NCI-H128 (cell line): Measurements from ENCODE around the gene CCDC28A.

Source experiments
- DNase-seq: peaks from one replicate; lab custom pipeline; 2025; ENCODE audit not compliant: unreplicated experiment; lab: John Stamatoyannopoulos, UW

Gene CCDC28A

DNA sequence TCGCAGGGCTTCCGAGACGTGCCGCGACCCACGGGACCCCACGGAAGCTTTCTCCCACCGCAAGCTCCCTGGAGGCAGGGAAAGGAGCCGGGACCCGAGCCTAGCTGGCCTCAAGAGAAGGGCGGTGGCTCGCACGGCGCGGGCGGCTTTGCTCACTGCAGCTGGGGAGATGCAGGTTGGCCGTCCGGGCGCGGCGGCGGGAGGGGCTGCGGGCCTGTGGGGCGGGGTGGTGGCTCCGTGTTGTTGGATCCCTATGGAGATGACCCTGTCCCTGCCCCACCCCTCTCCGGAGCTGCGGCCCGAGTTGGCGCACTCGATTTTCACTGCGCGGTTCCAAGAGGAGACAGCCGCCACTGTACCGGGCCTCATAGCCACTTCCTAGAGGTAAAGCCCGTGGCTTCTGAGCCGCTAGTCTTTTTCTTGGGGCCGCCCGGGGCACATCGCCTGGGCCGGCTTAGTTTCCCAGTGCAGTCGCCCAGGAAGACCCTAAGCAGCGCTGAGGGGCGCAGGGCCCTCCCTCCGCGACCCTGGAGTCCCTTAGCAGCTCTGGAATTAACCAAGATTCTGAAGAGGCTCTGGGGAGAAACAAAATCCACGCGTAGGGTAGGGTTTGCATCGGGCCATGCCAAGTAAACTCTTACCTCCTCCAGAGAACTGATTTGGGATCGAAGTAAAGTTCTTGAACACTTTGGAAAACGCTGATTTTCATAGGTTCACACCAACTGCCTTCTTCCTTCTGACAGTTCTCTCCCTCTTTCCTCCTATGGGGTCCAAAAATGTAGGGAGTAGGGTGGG lies 22.4 kb downstream of the CCDC28A start, which contains the start of gene ECT2L:
TSS of gene ECT2L (plus strand) at position 279 of the 795 bp plus-strand sequence. CDS start 17,188 bp downstream, outside the sequence.
- no peak for DNase-seq

DNA sequence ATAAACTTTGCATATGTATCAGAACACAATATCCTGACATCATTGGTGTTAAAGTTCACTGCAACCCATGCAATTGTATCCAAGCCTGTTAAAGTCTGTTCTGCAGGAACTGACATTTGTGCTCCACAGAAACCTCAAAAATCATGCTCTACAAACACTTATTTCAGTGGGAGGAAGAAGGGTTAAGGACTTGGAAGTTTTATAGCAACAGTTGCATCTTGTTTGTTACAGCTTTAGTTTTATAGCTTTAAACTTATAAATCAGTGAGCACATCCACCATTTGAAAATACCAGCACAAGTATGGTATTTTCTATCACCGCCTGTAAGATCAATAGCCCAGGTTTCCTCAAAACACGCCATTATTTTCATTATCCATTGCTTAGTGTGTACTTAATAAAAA lies 23.2 kb downstream of the CCDC28A start:
- DNase-seq = no peak

DNA sequence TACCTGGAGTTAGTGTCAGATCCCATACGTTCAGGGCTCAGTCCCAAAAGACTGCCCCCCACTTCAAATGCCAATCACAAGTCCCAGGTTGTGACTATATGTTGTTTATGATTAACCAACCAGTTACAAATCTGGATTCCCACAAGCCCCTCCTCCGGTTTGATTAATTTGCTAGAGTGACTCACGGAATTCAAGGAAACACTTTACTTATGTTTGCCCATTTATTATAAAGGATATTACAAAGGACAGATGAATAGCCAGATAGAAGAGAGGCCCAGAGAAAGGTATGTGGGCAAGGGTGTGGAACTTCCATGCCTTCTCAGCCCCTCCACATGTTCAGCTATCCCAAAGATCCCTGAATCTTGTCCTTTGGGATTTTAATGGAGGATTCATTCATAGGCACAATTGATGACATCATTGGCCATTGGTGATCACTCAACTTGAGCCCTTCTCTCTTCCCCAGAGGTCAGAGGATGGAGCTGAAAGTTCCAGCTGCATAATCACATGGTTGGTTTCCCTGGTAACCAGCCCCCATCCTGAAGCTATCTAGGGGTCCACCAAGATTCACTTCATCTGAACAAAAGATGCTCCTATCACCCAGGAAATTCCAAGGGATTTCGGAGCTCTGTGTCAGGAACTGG lies 24.4 kb downstream of the CCDC28A start:
- no peak for DNase-seq

DNA sequence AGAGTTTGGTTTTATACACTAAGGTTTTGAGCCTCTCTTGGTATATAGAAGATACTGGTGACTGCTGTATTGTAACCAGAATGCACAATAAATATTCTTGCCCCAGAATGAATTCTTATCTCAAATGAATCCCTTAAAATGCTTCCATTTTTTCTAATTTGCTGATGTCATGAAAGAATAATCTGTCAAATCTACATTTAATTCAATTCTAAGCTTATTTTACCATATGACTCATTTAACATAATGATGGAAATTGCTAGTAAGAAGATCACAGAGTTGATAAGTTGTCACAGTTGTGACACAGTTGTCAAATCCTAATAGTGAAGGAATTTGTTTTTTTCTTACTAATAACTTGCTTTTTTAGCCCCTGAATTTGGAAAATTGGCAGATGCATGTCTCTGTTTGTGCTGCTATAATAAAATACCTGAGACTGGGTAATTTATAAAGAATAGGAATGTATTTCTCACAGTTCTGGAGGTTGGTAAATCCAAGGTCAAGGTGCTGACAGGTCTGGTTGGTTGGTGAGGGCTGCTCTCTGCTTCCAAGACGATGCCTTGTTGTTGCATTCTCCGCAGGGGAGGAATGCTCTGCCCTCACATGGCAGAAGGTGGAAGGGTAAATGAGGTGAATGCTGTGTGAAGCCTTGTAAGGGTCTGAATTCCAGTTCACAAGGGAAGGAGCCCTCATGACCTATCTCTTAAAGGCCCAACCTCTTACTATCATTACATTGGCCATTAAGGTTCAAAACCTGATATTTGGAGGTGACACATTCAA lies 27.0 kb downstream of the CCDC28A start:
- DNase-seq = no peak

DNA sequence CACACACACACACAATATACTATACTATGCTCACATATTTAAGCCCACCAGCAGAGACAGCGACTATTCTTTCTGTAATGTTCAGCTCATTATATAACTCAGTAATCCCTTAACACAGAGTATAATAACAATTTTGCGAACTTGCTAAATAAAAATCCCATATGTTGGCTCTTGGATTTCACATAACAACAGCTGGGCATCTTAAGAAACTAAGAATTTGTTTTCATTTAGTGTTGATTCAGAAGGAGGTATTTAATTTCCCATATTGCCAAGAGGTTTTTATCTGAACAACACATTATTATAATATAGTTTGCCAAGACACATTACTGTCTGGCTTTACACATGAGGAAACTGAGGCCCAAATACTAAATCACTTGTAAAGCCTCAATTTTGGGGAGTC lies 29.8 kb downstream of the CCDC28A start:
- DNase-seq = no peak

DNA sequence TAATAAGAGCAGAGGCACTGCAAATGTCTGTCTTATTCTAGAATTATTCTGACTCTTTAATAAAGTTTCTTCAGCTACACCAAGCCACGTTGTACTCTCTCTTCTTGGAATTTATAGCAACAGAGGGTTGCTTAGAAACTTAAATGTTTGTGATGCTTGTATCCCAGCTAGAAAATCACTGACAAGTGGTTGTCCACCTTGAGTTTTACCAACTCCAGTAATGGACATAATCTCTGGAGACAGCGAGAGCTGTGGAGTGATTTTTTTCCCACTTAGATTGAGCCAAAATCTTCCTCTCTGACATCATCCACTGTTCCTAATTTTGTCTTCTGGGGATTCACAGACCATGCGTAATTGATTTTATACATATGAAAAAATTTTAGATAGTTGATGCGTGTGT lies 30.3 kb downstream of the CCDC28A start:
- DNase-seq = no peak

DNA sequence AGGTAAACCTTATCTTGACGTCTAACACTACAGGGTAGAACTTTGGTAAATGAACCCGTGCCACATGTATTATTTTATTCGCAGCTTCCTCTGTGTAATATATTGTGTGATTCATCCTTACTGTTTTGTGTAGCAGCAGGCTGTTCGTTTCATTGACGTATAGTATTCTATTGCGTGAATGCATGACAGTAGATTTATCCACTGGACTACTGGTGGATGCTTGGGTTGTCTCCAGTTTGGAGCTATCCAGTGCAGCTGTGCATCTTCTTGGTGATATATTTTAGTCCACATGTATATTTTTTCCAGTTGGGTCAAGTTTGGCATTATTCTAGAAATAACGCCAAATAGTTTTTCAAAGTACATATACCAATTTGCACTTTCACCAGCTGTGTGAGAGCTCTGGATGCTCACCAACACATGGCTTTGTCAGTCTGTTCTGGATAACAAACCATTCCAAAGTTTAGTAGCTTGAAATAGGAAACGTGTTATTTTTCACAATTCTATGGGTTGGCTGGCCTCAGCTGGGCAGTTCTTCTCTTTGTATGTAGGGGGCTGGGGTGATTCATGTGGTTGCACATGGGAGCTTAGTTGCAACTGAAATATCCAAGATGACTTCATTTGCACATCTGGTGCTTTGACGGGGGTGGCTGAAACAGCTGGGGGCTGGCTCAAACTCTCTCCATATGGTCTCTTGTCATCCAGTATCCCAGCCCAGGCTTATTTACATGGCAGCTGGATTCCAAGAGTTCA lies 31.6 kb downstream of the CCDC28A start:
- DNase-seq = no peak

DNA sequence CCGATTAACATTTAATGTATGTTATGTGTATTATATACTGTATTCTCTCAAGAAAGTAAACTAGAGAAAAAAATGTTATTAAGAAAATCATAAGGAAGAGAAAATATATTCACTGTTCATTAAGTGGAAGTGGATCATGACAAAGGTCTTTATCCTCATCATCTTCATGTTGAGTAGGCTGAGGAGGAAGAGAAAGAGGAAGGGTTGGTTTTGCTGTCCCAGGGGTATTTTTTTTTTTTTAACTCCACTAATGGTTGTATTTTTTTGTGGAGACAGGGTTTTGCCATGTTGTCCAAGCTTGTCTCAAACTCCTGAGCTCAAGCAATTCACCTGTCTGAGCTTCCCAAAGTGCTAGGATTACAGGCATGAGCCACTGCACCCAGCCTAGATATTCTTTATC lies 33.3 kb downstream of the CCDC28A start:
- DNase-seq = no peak

DNA sequence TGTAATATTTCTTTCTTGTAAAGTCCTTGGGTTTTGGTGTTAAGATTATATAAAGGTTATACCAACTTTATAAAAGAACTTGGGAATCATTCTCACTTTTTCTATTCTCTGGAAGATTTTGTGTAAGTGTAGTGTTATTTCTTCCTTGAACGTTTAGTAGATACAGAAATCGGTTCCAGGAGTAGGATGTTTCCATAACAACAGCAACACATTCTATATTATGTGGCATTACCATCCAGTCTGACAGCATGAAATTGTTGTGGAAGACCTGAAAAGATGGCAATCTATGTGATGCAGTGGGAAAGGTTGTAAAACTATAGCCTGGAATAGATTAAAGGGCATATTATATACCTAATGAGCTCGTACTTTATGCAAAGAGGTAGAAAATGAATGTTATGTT lies 36.1 kb downstream of the CCDC28A start:
- no peak for DNase-seq

DNA sequence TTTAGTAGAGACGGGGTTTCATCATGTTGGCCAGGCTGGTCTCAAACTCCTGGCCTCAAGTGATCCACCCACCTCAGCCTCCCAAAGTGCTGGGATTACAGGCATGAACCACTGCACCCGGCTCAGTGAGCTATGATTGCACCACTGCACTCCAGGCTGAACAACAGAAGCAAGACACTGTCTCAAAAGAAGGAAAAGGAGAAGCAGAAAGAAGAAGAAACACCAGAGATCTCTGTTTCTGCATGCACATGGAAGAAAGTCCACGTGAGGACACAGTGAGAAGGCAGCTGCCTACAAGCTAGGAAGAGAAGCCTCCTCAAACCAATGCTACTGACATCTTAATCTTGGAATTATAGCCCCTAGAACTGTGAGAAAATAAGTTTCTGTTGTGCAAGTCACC lies 38.3 kb downstream of the CCDC28A start:
- DNase-seq = no peak

DNA sequence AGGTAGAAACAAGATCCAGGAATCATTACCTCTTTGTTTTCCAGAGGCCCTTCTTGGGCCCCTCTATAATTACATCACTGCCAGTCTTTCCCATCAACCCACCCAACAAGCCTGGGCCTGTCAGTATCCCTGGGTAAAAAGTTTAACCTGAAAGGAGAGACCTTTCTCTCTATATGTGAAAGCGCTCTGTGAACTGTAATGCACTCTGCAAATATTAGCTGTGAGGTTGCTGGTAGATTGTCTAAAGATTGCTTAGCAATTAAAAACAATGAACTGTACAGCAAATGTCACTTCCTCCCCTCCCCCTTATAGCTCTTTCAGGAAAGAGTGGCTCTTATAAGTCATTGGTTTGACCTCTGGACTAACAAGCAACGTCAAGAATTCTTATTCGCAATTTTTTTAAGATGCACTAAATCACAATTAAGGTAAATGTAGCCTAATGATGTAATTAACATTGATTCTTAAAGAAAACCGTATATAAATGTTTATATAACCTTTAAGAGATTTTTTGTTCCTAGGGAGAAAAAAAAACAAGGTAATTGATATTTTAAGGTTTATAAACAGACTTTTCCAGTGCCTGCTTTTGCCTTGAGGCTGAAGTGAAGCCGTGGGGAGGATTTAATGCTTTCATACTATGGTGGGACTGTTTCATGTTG lies 40.7 kb downstream of the CCDC28A start:
- DNase-seq = no peak

DNA sequence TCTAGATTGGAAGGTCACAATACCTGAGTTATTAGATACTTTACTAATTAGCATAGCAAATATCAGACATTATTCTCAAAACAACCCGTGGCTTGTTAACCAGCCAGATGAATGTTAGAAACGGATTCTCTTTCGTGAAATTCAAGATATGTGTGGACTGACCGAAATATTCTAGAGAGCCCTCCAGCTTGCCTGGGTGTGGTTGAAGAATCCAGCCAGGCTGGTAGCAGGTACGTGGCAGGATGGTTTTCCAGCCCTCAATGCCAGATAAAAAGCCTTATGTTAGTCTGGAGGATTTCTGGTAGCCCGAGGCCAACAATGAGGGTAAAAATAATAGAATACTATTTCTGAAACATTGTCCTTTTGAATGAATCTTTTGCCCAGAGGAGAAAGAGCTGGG lies 41.7 kb downstream of the CCDC28A start:
- DNase-seq = no peak

DNA sequence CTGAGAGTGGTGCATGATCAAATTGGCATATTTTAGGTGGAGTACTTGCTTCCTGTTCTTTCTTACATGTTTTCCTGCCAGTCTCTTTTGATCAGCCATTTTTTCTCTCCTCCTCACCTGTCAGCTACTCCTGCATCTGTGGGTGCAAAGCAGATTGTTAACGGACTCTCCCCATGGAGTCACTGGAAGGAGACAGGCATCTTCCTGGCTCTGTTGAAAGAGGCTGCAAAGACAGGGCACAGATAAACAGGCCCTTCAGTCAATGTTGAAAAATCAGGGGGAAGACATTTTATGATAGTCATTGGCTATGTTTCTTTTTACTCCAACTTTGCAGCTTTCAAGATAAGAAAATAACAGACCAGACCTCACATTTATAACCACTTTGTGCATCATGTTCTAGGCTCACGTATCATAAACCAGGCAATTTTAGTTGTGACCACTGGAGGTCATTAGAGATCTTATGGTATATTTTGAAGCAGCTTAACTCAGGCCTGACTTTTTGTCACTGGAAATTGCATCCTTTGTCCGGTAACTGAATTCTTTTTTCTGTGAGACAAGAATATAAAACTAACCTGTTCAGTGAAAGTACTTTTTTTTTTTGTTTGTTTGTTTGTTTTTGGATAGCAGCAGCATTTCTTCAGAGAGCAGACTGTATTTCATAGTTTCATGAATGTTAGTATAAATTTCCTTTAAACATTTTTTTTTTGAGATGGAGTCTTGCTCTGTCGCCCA lies 42.4 kb downstream of the CCDC28A start:
- DNase-seq = peak; percentile 32

DNA sequence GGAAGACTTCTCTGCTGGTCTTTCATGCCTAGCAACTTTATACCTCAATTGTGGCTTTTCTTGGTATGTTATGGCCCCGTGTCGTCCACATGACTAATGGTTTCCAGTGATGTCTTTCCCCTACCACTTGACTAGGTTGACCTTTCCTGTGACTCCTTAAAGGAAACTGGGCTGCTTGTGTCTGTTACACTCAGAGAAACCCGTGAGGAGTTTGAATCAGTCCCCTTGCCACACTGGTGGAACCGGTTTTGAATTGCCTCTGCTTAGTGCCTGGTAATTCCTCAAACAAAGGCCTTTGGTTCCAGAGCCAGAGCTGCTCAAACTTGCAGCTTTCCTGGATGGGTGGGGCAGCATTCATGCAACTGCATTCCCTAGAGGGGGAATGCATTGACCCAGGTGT lies 44.2 kb downstream of the CCDC28A start:
- DNase-seq = peak; percentile 35

DNA sequence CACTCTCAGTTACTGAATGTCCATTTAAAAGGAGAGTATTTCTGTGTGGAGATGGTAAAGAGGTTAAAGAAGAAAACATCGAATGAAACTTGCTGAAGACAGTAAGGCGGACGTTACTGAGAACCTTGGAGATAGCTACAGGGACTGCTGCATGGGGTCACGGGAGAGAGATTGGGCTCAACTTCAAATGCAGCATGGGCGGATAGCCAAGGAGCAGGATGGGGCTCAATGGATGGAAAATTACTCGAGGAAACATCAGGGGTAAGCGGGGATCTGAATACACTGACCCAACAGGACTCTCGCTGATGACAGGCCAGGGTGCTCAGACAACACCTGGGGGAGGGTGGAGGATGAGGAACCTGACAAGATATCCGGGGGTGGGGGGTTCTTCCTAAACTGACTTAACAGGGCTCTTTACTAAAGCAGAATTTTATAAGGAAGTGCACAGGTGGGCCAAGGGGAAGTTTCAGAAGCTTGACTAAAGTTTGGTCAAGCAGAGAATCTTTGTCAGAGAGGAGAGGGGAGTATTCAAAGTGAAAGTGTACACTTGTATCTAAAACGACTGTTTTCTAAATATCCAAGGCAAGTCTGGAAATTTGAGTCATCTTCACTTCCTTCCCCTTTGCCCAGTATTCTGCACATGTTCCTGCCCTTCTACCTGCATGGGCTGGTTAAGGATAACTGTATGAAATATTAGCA lies 45.1 kb downstream of the CCDC28A start:
- no peak for DNase-seq

DNA sequence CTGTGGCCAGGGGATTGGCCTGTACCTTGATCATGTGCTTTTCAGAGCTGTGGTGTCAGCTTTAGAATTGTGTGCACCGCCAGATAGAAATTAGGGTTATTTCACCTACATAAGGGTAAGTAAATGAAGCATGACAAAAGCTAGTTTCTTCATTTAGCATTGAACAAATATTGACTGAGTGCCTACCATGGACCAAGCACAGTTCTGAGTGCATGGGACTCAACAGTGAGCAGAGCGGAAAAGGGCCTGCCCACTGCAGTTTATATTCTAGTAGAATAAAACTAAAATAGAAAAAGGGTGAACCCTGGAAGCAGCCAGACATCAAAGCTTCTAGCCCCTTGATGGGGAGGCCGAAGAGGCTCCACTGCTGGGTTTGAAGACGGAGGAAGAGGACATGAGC lies 48.0 kb downstream of the CCDC28A start:
- DNase-seq = no peak

DNA sequence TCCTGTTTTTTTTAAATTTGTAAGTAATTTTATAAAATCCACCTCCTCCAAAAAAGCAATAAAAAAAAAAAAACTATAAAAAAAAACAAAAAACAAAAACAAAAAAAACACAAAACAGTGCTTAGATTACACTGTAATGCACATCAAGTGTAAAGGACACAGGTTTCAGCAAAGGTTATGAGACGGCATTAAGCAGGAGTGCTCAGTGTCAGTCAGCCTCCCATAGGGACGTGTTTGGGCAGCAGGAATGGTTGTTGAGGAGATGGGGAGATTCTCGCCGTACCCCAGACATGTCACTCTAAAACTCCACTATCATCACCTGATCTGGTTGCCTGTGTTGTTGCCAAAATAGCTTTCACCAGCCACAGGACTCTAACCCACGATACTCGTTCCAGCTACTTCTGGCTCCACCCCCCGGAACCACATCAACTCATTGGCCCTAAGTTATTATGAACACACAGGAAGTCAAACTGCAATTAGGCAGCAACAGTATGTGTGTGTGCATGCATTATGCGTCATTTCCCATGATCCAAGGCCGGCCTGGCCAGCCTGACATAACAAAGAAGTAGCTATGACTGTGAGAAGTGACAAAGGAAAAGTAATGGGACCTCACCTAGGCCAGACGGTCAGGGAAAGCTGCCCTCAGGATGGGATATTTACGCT lies 51.0 kb downstream of the CCDC28A start:
- DNase-seq = no peak

DNA sequence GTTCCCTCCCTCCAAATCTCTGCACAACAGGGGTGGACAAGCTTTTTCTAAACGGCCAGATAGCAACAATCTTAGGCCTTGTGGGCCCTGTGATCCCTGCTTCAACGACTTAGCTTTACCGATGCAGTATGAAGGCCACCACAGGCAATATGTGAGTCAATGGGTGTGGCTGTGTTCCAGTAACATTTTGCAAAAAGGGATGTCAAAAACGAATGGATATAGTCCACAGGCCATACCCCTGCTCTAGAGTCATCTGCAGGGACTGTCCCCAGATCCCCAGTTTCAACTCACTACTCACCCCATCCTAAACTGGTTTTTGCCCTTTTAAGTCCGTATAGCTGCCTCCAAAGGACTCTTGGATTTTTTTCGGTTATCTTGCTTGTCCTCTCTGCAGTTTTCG lies 56.7 kb downstream of the CCDC28A start:
- DNase-seq = no peak

DNA sequence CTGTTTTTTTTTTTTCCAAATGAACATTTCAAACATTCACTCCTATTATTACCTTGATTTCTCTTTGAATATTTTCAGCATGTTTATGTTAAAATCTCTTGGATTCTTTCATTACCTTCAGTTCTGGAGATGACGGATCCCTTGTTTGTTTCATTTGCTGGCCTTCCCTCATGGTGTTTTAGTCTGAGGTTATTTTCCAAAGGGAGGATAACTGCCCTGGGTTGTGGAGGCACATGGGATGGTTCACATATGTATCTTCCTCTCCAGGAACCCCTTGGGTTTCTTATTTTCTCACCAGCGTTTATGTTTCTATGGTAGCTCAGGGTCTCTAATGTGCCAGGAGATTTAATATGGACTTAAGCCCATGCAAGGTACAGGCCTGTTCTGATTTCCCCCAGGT lies 58.6 kb downstream of the CCDC28A start:
- no peak for DNase-seq
